H9 (cell line): ENCODE measurements around the gene ENDOU. TPM values are rescaled to one million over a fixed set of nuclear protein-coding genes. Genes with fewer than 3 reads are reported as not detected.

Source experiments
- DNase-seq: peaks from one replicate; pipeline ENCODE4 v3.0.0-alpha.2; 2017
- H2AFZ ChIP-seq: one replicate; pipeline ENCODE4 v1.6.1; 2013; ENCODE audit warnings: mild to moderate bottlenecking, low read length, control low read depth, moderate library complexity
- H2AK5ac ChIP-seq: 2 replicates; pipeline ENCODE4 v1.6.1; 2013; ENCODE audit warnings: low read length, control low read depth, mixed read lengths; ENCODE audit not compliant: insufficient read length
- H2BK120ac ChIP-seq: one replicate; pipeline ENCODE4 v1.6.1; 2013; ENCODE audit warnings: low read depth, mild to moderate bottlenecking, low read length, control low read depth, inconsistent platforms; ENCODE audit not compliant: poor library complexity, severe bottlenecking
- H2BK12ac ChIP-seq: 2 replicates; pipeline ENCODE4 v1.6.1; 2013; ENCODE audit warnings: low read length, control low read depth, mixed read lengths, low read depth; ENCODE audit not compliant: insufficient read length
- H2BK15ac ChIP-seq: 2 replicates; pipeline ENCODE4 v1.6.1; 2013; ENCODE audit warnings: low read depth, low read length, control low read depth
- H2BK20ac ChIP-seq: one replicate; pipeline ENCODE4 v1.6.1; 2013; ENCODE audit warnings: low read depth, mild to moderate bottlenecking, low read length, control low read depth, inconsistent platforms; ENCODE audit not compliant: poor library complexity, severe bottlenecking
- H2BK5ac ChIP-seq: 2 replicates; pipeline ENCODE4 v1.6.1; 2013; ENCODE audit warnings: low read length, control low read depth, mixed read lengths; ENCODE audit not compliant: insufficient read length
- H3K14ac ChIP-seq: 2 replicates; pipeline ENCODE4 v1.6.1; 2013; ENCODE audit warnings: low read length, control low read depth; ENCODE audit not compliant: insufficient read depth
- H3K18ac ChIP-seq: 2 replicates; pipeline ENCODE4 v1.6.1; 2013; ENCODE audit warnings: low read depth, mild to moderate bottlenecking, mixed read lengths, low read length, control low read depth; ENCODE audit not compliant: insufficient read length
- H3K23ac ChIP-seq: 2 replicates; pipeline ENCODE4 v1.6.1; 2013; ENCODE audit warnings: low read length, control low read depth, mixed read lengths, low read depth; ENCODE audit not compliant: insufficient read length
- H3K23me2 ChIP-seq: 2 replicates; pipeline ENCODE4 v1.6.1; 2013; ENCODE audit warnings: low read depth, mild to moderate bottlenecking, mixed read lengths, low read length, control low read depth; ENCODE audit not compliant: insufficient read length, poor library complexity, severe bottlenecking
- H3K27ac ChIP-seq: 2 replicates; pipeline ENCODE4 v1.5.1; 2013; ENCODE audit warnings: low read length, control low read depth, mixed read lengths, low read depth; ENCODE audit not compliant: insufficient read length
- H3K27me3 ChIP-seq: 2 replicates; pipeline ENCODE4 v1.6.1; 2013; ENCODE audit warnings: low read length, control low read depth, inconsistent platforms; ENCODE audit not compliant: insufficient read depth
- H3K4ac ChIP-seq: 2 replicates; pipeline ENCODE4 v1.6.1; 2013; ENCODE audit warnings: low read depth, mild to moderate bottlenecking, control low read depth, inconsistent platforms, low read length, moderate library complexity
- H3K4me1 ChIP-seq: 2 replicates; pipeline ENCODE4 v1.6.1; 2013; ENCODE audit warnings: low read length, control low read depth, inconsistent platforms; ENCODE audit not compliant: insufficient read depth
- H3K4me2 ChIP-seq: 2 replicates; pipeline ENCODE4 v1.6.1; 2013; ENCODE audit warnings: low read length, control low read depth, mixed read lengths; ENCODE audit not compliant: insufficient read length, insufficient read depth
- H3K56ac ChIP-seq: 2 replicates; pipeline ENCODE4 v1.6.1; 2013; ENCODE audit warnings: low read depth, mild to moderate bottlenecking, mixed read lengths, low read length, control low read depth; ENCODE audit not compliant: insufficient read length
- H3K79me1 ChIP-seq: 2 replicates; pipeline ENCODE4 v1.6.1; 2013; ENCODE audit warnings: low read depth, mild to moderate bottlenecking, moderate library complexity, low read length, control low read depth, inconsistent platforms; ENCODE audit not compliant: insufficient read depth, poor library complexity, severe bottlenecking
- H3K79me2 ChIP-seq: 2 replicates; pipeline ENCODE4 v1.6.1; 2013; ENCODE audit warnings: low read length, control low read depth, inconsistent platforms; ENCODE audit not compliant: insufficient read depth
- H3K9ac ChIP-seq: 2 replicates; pipeline ENCODE4 v1.6.1; 2013; ENCODE audit warnings: low read length, control low read depth, mixed read lengths; ENCODE audit not compliant: insufficient read length; ENCODE audit errors: extremely low read depth
- H3K9me3 ChIP-seq: one replicate; pipeline ENCODE4 v1.6.1; 2013; ENCODE audit warnings: low read depth, low read length, inconsistent platforms; ENCODE audit not compliant: control insufficient read depth
- H3T11ph ChIP-seq: one replicate; pipeline ENCODE4 v1.6.1; 2013; ENCODE audit warnings: mild to moderate bottlenecking, low read length, control low read depth, inconsistent platforms
- H4K20me1 ChIP-seq: one replicate; pipeline ENCODE4 v1.6.1; 2013; ENCODE audit not compliant: control insufficient read depth, insufficient read length, insufficient read depth
- H4K5ac ChIP-seq: 2 replicates; pipeline ENCODE4 v1.6.1; 2013; ENCODE audit warnings: low read depth, mild to moderate bottlenecking, mixed read lengths, low read length, control low read depth; ENCODE audit not compliant: insufficient read length
- H4K8ac ChIP-seq: replicated peaks from 2 replicates; pipeline ENCODE4 v1.6.1; 2013; ENCODE audit warnings: low read length, control low read depth, mixed read lengths, low read depth; ENCODE audit not compliant: insufficient read length
- H4K91ac ChIP-seq: 2 replicates; pipeline ENCODE4 v1.6.1; 2013; ENCODE audit warnings: low read depth, mild to moderate bottlenecking, moderate library complexity, mixed read lengths, low read length, control low read depth; ENCODE audit not compliant: insufficient read length
- H3K27ac Mint-ChIP-seq, 3 experiments: 2 replicates in 2 of 3; 3 replicates in 1 of 3; pipeline ENCODE4 v1.8.0; 2020 to 2021; ENCODE audit warnings: mixed read lengths in 3 of 3, mild to moderate bottlenecking in 1 of 3, moderate library complexity in 1 of 3
- H3K27me3 Mint-ChIP-seq: 2 replicates; pipeline ENCODE4 v1.8.0; 2021; ENCODE audit warnings: low read depth, mild to moderate bottlenecking, moderate library complexity, mixed read lengths
- H3K36me3 Mint-ChIP-seq, 3 experiments: 2 replicates in 2 of 3; 3 replicates in 1 of 3; pipeline ENCODE4 v1.8.0; 2020 to 2021; ENCODE audit warnings: low read depth in 3 of 3, mixed read lengths in 3 of 3; ENCODE audit not compliant: insufficient read depth in 1 of 3
- H3K4me1 Mint-ChIP-seq, 2 experiments: 2 replicates each; pipeline ENCODE4 v1.8.0; 2020; ENCODE audit warnings: mixed read lengths in 2 of 2
- H3K4me3 Mint-ChIP-seq, 2 experiments: 2 replicates in 1 of 2; 3 replicates in 1 of 2; pipeline ENCODE4 v1.8.0; 2020 to 2021; ENCODE audit warnings: mild to moderate bottlenecking in 2 of 2, mixed read lengths in 2 of 2, moderate library complexity in 1 of 2
- H3K9me3 Mint-ChIP-seq, 2 experiments: 2 replicates in 1 of 2; 3 replicates in 1 of 2; pipeline ENCODE4 v1.8.0; 2020; ENCODE audit warnings: mild to moderate bottlenecking in 2 of 2, mixed read lengths in 2 of 2, moderate library complexity in 1 of 2
- WGBS: extraction: QIAGEN DNeasy Blood & Tissue Kit; methylation state at CpG from one replicate; pipeline ENCODE4 v1.1.7; 2013; ENCODE audit warnings: missing lambda C conversion rate, low lambda C conversion rate, mixed read lengths; ENCODE audit not compliant: insufficient read length; ENCODE audit errors: extremely low coverage; 5-methylcytosine and 5-hydroxymethylcytosine counted together
- total RNA-seq: library from RNA; stranded (reverse); gene quantifications from 2 replicates; pipeline ENCODE4 v1.2.1, GENCODE V29; 2021
- TF ChIP-seq, protein P1 (sequence below): fragments of 200-600 bp; sonication (generic); conservative IDR thresholded peaks from 3 replicates; pipeline ENCODE4 v1.8.0; 2021; ENCODE audit warnings: antibody characterized with exemption, mild to moderate bottlenecking

ENDOU gene
- total RNA-seq, 1 experiment from 2014 or later: not detected

DNA sequence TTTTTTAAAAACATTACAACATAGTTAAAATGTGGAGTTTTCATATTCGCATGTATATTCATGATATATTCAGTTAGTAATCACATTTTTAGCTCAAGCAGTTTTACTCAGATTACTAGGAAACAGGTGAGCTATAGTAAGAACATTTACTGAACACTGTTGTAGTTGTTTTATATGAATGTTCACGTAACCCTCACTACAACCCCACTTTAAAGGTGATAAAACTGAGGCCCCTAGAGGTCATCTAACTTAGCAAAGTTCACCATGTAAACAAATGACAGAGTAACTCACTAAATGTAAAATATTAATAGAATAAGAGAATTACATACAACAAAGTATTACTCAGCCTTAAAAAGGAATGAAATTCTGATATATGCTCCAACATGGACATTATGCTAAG is 45.5 kb downstream of the ENDOU start:
- no peak overlapping the region for H2BK15ac ChIP-seq
- WGBS: no CpG with 5 or more reads among the region's 2 CpGs

More for the DNA sequence above, 45.5 kb downstream of the ENDOU start:
- Histone ChIP-seq H3K4ac (no peak overlapping the region), H4K91ac (no peak overlapping the region), H4K5ac (no peak overlapping the region), H3K56ac (no peak overlapping the region), H3K9ac (no peak overlapping the region), H3T11ph (no peak overlapping the region), H3K27ac (no peak overlapping the region), H2BK5ac (no peak overlapping the region), H2BK12ac (no peak overlapping the region), H2AFZ (no peak overlapping the region), H3K23me2 (no peaks in the 10 kb centered on the region), H4K8ac (no peak overlapping the region), H3K79me1 (no peaks in the 10 kb centered on the region), H3K4me1 (no peaks in the 10 kb centered on the region), H2BK120ac (no peak overlapping the region), H3K23ac (no peak overlapping the region), H3K9me3 (no peaks in the 10 kb centered on the region), H2AK5ac (no peak overlapping the region), H4K20me1 (no peaks in the 10 kb centered on the region), H3K18ac (no peak overlapping the region), H3K27me3 (no peaks in the 10 kb centered on the region), H2BK20ac (no peak overlapping the region), H3K14ac (no peak overlapping the region), H3K4me2 (no peak overlapping the region), H3K79me2 (no peaks in the 10 kb centered on the region)
- no peaks in the 10 kb centered on the region for H3K27me3 Mint-ChIP-seq
- peaks cover 28 to 73% (median 52%) of the 10 kb centered on the region in 3 experiments for H3K36me3 Mint-ChIP-seq
- H3K9me3 Mint-ChIP-seq: no peaks in the 10 kb centered on the region
- H3K27ac Mint-ChIP-seq: no peak overlapping the region; a peak in 1 of 7 replicates
- no peaks in the 10 kb centered on the region for H3K4me1 Mint-ChIP-seq
- H3K4me3 Mint-ChIP-seq: no peak overlapping the region
- DNase-seq: no peak
- TF ChIP-seq, protein P1, sequence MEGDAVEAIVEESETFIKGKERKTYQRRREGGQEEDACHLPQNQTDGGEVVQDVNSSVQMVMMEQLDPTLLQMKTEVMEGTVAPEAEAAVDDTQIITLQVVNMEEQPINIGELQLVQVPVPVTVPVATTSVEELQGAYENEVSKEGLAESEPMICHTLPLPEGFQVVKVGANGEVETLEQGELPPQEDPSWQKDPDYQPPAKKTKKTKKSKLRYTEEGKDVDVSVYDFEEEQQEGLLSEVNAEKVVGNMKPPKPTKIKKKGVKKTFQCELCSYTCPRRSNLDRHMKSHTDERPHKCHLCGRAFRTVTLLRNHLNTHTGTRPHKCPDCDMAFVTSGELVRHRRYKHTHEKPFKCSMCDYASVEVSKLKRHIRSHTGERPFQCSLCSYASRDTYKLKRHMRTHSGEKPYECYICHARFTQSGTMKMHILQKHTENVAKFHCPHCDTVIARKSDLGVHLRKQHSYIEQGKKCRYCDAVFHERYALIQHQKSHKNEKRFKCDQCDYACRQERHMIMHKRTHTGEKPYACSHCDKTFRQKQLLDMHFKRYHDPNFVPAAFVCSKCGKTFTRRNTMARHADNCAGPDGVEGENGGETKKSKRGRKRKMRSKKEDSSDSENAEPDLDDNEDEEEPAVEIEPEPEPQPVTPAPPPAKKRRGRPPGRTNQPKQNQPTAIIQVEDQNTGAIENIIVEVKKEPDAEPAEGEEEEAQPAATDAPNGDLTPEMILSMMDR: no peak
